Effector CD4-positive, alpha-beta T cell (primary cell): ENCODE data around the gene HYDIN.
"Not testable (repeated sequence)": the region's sequence is repeated elsewhere in the genome, so short reads cannot be mapped to it uniquely, and the experiment has no call there.

Experiments
- DNase-seq: peaks from one replicate; pipeline ENCODE4 v3.0.0-alpha.2; 2020

HYDIN gene

DNA sequence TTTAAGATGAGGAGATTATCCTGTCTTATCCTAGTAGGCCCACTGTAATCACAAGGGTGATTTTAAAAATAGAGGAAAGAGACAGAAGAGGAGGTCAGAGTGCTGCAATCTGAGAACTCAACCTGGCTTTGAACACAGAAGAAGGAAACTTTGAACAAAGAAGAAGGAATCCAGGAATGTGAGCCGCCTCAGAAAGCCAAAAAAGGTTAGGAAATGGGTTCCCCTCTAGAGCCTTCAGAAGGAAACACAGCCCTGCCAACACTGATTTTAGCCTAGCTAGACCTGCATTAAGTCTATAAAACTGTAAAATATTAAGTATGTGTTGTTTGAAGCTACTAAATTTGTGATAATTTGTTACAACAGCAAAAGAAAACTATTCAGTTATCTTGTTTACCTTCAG is 149.7 kb downstream of the HYDIN start:
- not testable (repeated sequence) for DNase-seq

GRCh38 chr16:71080262-71080661 is 150.3 kb downstream of the HYDIN start:
- DNase-seq = not testable (repeated sequence)

DNA sequence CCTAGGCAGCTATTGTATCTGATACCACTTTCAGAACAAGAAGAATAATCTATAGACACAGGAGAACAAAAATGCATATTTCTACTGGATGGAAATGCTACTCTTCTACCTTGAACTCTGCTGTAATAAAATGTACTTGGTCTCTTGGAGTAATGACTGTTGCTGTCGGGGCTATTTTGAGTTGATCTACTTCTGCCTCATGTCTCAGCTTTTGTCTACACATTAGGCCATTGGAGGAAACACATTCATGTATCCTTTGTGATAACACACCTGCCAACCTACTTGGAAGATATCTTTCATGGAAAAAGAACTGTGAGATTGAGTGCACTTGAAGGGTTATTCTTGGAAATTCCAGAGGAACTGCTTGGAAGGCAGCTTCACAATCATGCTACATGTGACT is 159.9 kb downstream of the HYDIN start:
- DNase-seq = not testable (repeated sequence)

DNA sequence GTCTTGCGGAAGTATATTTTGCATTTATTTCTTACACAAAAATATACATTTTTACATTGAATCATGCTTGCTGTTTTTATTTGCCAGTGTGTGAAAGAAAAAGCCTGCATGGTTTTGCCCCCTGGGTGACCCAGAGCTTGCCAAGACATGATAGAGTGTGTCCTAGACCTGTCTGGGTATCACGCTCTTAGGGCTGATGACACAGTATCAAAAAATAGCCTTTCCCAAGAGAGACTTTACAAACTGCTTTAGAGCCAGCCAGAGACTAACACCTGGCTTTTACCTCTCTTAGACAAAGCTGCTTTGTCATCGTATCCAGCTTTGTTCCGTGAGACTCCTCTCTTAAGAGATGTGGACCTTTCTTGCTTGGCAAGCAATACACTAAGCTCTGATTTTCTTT is 160.7 kb downstream of the HYDIN start:
- DNase-seq = not testable (repeated sequence)

DNA sequence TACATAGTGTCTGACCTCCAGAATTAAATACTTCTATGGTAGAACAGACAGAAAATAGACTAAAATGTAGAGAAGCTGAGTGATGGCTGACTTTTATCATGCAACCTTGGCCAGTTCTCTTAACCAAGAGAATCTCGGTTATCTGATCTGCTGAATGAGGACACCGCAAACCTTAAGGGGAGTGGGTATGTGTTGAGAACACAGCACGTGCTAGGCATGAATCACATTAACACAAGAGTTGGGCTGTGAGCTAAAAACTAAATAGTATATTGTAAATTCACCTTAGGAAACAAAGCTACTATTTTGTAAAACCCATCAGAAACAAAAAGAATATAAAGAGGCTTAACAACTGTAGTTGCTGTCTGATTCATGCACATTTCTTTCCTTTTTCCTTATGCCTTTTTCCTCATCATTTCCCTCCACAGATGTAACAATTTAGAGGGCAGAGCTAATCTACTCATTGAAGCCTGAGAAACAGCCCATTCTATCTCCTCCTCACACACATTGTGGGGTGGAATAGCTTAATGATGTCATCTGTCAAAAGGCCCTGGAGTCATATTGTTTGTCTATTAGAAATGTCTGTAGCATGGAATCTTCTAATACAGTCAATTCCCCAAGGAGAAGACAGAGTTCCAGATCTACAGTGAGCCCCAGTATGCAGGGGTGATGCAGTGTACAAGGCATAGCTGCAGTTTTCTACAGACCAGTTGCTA is 176.5 kb downstream of the HYDIN start:
- not testable (repeated sequence) for DNase-seq

- DNase-seq = not testable (repeated sequence)
Measured at GRCh38 chr16:71050307-71050706, 180.2 kb downstream of the HYDIN start.

GRCh38 chr16:71039368-71040111 is 191.0 kb downstream of the HYDIN start:
- not testable (repeated sequence) for DNase-seq

DNA sequence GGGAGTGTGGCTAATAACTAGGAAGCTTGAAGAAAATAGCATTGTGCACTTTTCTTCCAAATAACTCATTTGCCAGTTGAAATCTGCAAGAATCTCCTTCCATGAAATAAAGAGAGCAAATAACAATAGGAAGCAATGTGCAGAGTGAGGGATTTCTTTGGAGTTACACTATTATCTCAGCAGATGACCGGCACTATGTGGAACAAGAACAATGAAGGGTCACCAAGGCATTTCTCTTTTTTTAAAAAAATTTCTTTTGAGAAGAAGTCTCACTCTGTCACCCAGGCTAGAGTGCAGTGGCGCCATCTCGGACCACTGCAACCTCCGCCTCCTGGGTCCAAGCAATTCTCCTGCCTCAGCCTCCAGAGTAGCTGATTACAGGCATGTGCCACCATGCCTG is 192.1 kb downstream of the HYDIN start:
- not testable (repeated sequence) for DNase-seq

- DNase-seq = not testable (repeated sequence)
Measured at GRCh38 chr16:71037987-71038386, 192.5 kb downstream of the HYDIN start.

DNA sequence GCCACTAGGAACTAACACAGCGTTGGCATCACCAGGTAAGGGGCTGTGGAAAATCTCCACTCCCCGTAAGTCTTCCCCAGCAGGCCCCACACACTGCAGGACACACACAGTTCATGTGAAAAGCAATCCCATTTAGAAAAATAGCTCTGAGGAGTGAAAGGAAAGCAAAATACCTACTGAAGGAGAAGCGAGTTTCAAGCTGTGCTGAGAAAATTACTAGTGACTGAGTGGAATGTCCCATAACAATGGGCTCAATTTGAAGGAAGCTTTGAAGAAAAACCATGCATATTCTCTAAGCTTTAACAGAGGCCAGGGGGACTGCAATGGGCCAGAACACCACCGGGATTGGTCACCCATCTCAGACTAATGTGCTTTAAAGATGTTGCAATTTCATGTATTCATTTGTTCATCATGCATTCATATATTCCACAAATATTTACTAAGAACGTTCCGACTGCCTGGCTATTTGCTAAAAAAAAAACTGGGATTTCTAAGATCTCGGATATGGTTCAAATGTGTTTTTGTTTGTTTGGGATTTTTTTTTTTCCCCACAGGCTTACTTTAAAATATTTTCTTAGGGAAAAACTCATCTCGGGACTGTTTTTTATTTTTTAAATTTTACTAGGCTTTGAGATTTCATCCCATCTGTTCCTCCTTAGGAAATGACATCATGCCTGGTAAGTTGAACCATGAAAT is 202.3 kb downstream of the HYDIN start:
- not testable (repeated sequence) for DNase-seq

DNA sequence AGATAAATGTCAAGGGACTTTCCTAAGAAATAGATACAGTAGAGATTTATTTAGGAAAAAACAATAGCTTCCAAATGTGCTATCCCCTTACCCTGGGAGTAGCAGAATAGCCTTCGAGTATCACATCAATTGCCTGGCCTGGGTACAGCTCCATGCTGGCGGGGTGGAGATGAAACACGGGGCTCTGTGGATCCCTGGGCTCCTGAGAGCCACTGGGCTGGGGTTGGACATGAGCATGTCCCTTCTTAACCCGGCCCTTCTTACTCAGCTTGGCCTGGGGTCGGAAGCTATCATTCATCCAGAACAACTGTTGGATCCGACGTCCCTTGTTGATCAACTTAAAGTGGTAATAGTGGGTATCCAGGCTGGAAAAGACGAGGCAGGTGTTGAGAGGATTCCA is 203.0 kb downstream of the HYDIN start:
- not testable (repeated sequence) for DNase-seq

GRCh38 chr16:71023851-71024439 is 206.6 kb downstream of the HYDIN start:
- DNase-seq = not testable (repeated sequence)

- not testable (repeated sequence) for DNase-seq
Measured at GRCh38 chr16:71021961-71022537, 208.5 kb downstream of the HYDIN start.

DNA sequence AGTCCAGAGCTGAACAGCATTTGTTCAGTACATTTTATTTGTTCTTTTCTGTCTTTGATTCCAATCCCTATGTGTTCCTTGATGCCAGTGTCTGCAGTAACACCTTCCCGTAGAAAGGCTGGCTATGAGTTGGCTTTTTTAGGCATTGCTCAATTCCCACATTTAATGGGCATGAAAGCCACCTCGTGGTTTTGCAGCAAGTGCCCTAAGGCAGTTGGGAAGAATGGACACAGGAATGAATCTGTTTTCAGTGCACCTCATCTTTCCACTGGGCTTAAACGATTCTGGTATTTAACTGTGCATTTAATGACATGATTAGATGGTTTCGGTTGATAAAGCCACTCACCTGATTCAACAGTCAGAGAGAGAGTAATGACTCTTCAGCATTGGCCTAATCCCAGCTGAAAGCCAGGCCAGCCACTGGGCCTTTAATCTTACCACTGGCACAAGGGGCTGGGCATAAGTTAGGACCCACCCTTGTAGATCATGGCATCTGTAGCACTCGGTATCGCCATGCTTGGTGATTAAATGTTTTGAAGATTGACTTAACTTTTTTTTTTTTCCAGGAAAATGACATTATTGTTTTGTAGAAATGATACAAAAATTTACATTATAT is 211.3 kb downstream of the HYDIN start:
- DNase-seq = not testable (repeated sequence)

- not testable (repeated sequence) for DNase-seq
Measured at GRCh38 chr16:71015419-71015818, 215.1 kb downstream of the HYDIN start.

GRCh38 chr16:71009440-71010223 is 220.9 kb downstream of the HYDIN start:
- DNase-seq = not testable (repeated sequence)

DNA sequence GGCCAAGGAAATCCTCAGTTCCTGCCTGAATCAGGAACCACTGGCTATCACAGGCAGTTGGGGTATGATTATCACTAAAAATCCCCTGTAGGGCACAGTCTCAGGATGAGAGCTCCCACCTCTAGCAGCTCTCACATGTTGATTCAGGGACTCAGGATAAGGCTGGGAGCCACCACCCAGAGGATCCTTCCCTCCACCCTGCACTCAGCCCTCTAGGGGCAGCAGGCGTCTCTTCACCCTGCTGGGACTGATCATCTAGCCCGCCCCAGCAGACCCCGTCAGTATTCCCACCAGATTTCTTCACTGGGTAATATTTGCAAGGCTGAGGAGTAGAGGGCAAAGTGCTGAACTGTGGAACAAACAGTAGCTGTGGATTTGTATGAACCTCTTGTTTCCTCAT is 224.0 kb downstream of the HYDIN start:
- not testable (repeated sequence) for DNase-seq

DNA sequence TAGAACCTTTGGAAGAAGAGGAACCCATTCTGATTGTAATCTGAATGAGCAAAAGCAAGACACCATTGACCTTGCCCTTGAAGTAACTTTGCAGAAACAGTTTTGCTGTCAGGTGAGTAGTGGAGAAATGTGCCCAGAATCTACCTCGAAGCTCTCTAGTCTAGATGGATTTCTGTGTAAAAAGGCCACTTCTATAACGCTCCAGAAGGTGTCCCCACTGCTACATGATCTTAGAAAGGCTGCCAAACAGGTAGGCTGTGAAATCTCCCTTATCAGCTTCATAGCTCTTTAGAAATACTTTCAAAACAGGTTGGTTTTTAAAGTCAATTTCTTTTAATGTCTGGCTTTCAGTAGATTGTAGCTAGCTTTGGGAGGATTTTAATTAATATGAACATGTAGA is 230.8 kb downstream of the HYDIN start:
- DNase-seq = not testable (repeated sequence)

DNA sequence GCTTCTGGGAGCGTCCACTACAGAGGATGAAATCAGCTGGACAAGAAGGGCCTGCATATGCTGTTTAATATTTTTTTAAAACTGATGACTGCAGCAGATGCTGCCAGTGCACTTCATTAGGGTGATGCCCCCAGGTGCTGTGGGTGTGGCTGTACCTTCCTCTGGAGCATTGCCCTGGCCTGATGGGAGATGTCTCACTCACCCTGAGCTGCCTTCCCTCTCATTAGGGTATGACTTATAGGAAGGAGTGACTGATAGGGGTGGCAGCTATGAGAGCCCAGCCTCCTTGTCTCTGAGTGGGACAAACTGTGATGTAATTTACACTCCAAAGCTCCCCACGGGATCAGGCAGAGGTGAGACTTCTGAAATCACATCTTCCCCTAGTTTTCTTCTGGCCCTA is 234.7 kb downstream of the HYDIN start:
- DNase-seq = not testable (repeated sequence)

DNA sequence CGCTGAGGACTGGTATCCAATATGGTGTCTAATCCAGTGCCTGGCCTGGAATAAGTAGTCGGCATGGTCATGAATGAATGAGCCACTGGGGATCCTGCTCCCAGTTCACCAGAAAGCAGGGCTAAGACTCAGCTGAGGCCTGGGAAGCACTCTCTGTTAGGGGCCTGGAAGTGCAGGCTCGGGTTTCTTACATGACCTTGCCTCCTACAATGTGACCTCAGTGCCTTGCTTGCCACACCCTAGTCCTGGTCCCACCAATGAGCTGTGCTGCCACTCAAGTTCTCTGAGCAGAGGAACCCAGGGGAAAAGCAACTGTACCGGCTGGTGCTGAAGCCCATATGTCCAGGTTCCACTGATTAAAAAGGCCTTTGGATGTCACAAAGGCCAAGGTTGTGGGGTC is 238.0 kb downstream of the HYDIN start:
- DNase-seq = not testable (repeated sequence)

GRCh38 chr16:70987019-70987715 is 243.4 kb downstream of the HYDIN start:
- not testable (repeated sequence) for DNase-seq
